ENCODE data around the gene PSMD11.

Gene PSMD11

GRCh38 chr17:32489320-32490100 lies 45.2 kb downstream of the PSMD11 start:
- no peak for DNase-seq (ENCODE audit: low read depth in 2 of 2)
- no peak overlapping the region for H3K4me3 ChIP-seq (replicated peaks in 1 of 2; ENCODE audit: low read depth in 2 of 2, low read length in 2 of 2)
- TF ChIP-seq CTCF (IDR thresholded peaks at IDR 0.05; ENCODE audit: low read depth, low read length), result no peak

- TF ChIP-seq CTCF (IDR thresholded peaks at IDR 0.05; ENCODE audit: low read depth, low read length), result no peak
- H3K4me3 ChIP-seq (replicated peaks in 1 of 2; ENCODE audit: low read depth in 2 of 2, low read length in 2 of 2), result no peak overlapping the region
- no peak for DNase-seq (ENCODE audit: low read depth in 2 of 2)
These were observed 45.8 kb downstream of the PSMD11 start for GRCh38 chr17:32490101-32490482.

GRCh38 chr17:32491371-32492263 lies 47.3 kb downstream of the PSMD11 start:
- H3K4me3 ChIP-seq (replicated peaks in 1 of 2; ENCODE audit: low read depth in 2 of 2, low read length in 2 of 2), result no peak overlapping the region
- no peak for TF ChIP-seq CTCF (IDR thresholded peaks at IDR 0.05; ENCODE audit: low read depth, low read length)
- DNase-seq (ENCODE audit: low read depth in 2 of 2), result no peak

GRCh38 chr17:32492264-32492589 lies 47.9 kb downstream of the PSMD11 start:
- no peak overlapping the region for H3K4me3 ChIP-seq (replicated peaks in 1 of 2; ENCODE audit: low read depth in 2 of 2, low read length in 2 of 2)
- no peak for DNase-seq (ENCODE audit: low read depth in 2 of 2)
- TF ChIP-seq CTCF (IDR thresholded peaks at IDR 0.05; ENCODE audit: low read depth, low read length), result no peak

- H3K4me3 ChIP-seq (replicated peaks in 1 of 2; ENCODE audit: low read depth in 2 of 2, low read length in 2 of 2), result no peak overlapping the region
- TF ChIP-seq CTCF (IDR thresholded peaks at IDR 0.05; ENCODE audit: low read depth, low read length), result no peak
- DNase-seq (ENCODE audit: low read depth in 2 of 2), result no peak
These were observed 48.5 kb downstream of the PSMD11 start for GRCh38 chr17:32492648-32493289.

GRCh38 chr17:32493571-32493970 lies 49.3 kb downstream of the PSMD11 start:
- H3K4me3 ChIP-seq (replicated peaks in 1 of 2; ENCODE audit: low read depth in 2 of 2, low read length in 2 of 2), result no peak overlapping the region
- no peak for DNase-seq (ENCODE audit: low read depth in 2 of 2)
- no peak for TF ChIP-seq CTCF (IDR thresholded peaks at IDR 0.05; ENCODE audit: low read depth, low read length)
